HG02642 (cell line): ENCODE results near the gene TPRG1.

ENCODE experiments used
- ATAC-seq: cut with Tn5 transposase; IDR thresholded peaks from one replicate; pipeline ENCODE4 v1.9.1; 2021; ENCODE audit warnings: mild to moderate bottlenecking; ENCODE audit not compliant: unreplicated experiment, poor library complexity

The TPRG1 gene, protein sequence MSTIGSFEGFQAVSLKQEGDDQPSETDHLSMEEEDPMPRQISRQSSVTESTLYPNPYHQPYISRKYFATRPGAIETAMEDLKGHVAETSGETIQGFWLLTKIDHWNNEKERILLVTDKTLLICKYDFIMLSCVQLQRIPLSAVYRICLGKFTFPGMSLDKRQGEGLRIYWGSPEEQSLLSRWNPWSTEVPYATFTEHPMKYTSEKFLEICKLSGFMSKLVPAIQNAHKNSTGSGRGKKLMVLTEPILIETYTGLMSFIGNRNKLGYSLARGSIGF

DNA sequence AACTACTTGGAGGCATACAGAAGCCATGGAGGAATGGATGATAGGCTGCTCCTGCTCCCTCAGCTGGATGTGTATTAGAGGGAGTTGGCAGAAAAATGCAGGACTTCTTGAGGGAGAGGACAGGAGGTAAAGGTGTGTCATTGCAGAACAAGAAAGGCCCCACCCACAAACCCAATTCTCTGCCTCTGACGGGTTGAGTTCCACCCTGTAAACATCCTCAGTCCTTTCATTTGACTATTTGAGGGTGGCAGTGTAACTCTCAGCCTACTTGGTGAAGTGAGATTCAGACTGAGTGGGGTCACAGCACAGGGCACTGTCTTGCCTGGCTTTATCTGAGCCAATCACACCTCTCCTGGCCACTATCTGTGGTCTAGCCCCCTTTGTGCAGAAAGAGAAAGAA is at the start of gene TPRG1:
Gene TPRG1, plus strand, starts transcription at position 265 of the 400 bp plus-strand sequence. CDS start 35,414 bp downstream, outside the sequence.
- ATAC-seq = no peak

- ATAC-seq = no peak
Observed at GRCh38 chr3:189122110-189122509, 49.7 kb upstream of the TPRG1 start.

DNA sequence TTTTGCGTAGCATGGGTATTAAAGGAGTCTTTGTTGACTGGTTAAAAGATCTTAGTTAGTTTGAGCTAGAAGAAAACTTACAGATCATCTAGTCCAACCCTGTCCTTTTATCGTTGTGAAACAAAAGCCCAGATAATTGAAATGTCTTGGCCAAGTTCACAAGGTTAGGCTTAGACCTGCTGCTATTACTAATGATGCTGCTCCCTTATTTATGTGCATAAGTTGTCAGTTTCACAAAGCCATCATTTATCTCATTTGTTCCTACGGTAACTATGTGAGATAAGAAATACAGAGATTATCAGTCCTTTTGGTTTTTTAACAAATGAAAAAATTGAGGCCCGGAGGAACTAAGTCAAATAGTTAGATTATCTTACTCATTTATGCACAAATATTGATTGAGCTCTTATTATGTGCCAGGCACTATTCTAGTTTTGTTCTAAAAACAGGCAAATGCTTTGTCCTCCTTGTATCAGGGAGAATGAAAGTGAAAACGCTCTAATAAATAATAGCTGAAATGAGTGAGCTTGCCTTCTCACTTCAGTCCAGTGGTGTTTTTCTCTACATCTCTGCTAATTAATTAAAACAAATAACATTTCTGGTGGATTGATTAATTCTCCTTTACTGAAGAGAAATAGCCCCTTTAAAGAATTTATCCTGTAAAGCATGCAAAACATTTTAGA is 49.1 kb upstream of the TPRG1 start:
- no peak for ATAC-seq

DNA sequence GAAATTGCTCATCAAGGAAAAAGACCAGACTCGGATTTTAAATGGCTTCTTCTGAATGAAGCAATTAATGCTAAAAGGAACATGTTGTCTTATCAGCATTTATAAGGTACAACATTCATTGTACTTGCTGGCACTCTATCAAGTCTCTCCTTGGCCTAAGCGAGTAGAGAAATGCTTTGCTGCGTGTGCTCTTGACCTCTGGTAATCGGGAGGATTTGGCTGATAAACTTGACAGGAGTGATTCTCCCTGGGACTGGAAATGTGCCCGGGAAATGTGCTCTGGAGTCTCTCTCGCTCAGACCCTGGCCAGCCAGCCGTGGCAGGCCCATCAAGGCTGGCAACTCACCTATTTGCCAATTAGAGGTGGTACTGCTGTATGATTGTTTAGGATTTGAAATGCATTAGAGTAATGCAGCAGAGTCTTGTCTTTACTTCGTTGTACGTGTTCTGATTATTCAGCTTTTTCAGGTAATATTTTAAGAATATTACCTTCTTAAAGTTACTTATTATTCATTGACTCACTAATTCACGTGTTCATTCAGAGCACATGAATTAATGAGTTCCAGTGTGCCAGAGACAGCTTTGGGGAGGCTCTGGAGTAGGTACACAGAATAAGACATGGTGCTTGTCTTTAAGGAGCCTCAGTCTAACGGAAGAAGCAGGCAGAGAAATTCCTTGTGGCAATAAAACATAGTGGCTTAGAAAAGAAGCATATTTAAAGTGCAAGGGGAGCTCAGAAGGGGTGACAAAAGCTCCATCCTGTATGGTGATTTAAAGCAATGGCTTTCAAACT is 48.0 kb upstream of the TPRG1 start:
- ATAC-seq = no peak

DNA sequence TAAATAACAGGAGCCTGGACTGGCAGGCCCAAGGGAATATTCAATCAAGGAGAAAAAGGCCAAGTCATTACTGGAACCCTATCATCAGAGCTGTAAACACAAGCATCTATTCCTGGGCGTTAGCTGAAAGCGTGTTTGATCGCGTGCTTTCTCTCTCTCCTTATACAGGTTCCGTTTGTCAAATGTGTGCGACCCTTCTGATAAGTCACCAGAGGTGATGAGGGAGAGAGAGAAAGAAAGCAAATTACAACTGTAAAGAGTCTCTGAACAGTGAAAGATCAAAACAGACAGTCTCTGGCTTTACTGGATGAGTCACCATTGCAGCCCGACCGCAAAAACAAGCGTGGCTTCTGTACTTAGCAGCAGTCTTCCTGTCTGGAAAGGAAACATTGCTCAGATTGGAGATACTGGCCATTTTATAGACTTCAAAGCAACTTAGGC is 39.5 kb upstream of the TPRG1 start:
- peak; percentile 60 for ATAC-seq

GRCh38 chr3:189132839-189133238 is 38.9 kb upstream of the TPRG1 start:
- no peak for ATAC-seq

- ATAC-seq = no peak
Observed at GRCh38 chr3:189133768-189134167, 38.0 kb upstream of the TPRG1 start.

- no peak for ATAC-seq
Observed at GRCh38 chr3:189137416-189137815, 34.4 kb upstream of the TPRG1 start.

- no peak for ATAC-seq
Observed at GRCh38 chr3:189138901-189139610, 32.7 kb upstream of the TPRG1 start.

- ATAC-seq = no peak
Observed at GRCh38 chr3:189139611-189139940, 32.2 kb upstream of the TPRG1 start.

DNA sequence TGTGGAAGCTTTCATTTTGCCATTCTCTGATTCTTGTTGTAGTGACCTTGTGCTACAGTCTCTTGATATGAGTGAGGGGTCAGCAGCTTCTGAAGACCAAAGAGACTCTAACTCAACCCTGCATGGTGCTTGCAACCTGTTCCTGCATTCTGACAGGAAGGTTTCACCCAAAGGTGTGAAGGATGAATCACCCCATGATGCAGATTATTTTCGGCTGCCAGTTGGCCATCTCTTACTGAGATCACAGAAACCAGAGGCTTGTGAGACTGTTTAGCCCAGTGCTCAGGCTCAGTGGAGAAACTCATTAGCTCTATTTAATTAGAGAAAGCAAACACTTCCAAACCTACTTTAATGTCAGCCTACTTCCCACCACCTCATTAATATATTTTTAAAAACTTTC is 29.2 kb upstream of the TPRG1 start:
- no peak for ATAC-seq

DNA sequence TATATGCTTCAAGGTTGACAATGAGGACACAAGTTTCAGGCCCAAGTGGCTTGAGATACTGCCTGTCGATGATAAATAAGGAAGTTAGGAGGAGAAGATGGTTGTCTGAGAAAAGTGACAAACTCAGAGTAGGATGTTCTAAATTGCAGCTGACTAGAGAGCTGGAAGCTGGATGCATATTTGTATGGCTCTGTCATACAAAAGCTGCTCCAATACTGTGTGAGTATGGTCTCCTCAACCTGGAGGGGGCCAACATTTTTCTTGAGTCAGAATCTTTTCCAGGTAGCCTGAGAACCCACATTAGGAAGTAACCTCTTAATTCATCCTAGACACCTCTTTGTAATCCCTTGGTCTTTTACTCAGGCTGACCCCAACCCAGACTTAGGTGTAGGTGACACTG is 28.4 kb upstream of the TPRG1 start:
- ATAC-seq = no peak

DNA sequence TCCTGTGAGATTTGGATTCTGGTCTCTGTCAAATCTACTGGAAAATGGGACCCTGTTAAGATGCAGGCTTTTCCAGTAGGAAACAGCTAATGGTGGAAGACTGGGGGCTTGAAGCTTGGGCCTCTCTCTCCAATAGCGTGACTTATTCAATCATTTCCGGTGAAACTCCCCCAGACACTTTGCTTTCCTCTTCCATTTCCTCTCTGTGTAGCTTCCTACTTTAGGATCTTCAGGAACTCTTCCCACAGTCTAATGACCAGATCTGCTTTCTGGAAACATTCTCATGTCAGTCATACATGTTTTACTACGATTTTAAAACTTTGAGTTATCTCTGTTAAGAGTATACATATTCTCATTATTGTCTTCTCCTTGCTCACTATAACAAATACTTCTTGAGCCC is 28.0 kb upstream of the TPRG1 start:
- no peak for ATAC-seq

DNA sequence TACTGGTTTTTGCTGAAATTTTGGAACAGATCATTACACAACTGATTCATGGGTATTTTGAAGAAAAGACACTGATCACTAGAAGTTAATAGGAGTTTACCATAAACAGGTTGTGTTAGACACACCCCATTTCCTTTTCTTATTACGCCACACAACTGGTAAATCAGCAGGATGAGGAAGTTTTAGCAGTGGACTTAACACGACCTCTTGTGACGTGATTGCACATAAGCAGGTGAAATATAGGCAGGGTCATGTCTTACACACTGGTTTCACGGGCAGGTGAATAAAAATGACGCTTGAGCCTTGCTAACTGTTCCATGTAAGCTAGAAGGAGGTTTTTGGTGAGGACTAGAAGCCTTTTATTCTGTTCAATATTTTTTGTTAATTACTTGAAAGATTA is 27.1 kb upstream of the TPRG1 start:
- ATAC-seq = no peak

GRCh38 chr3:189146848-189147247 is 24.9 kb upstream of the TPRG1 start:
- no peak for ATAC-seq

DNA sequence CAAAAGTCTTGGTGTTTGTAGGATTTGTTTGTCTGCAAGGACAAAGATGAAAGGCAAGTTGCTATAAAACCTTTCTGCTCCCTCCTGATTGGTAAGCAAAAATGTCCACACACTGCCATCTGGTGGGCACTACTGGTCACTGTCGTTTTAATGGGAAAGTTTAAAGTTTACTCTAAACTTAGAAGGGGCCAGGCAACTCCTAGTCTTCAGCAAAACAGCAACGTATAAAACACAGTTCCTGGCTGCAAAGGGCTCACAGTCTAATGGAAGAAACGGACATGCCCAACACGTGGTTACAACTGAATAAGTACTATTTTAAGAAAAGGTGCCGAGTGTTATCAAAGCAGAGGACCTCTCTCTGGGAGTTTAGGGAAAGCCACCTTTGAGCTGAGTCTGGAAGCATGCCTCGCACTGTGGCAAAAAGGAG is 23.7 kb upstream of the TPRG1 start:
- peak; percentile 82 for ATAC-seq

- no peak for ATAC-seq
Observed at GRCh38 chr3:189149203-189149602, 22.6 kb upstream of the TPRG1 start.

GRCh38 chr3:189157232-189158007 is 14.4 kb upstream of the TPRG1 start:
- ATAC-seq = no peak

GRCh38 chr3:189158034-189158433 is 13.7 kb upstream of the TPRG1 start:
- ATAC-seq = no peak
